Stimulated activated CD4-positive, alpha-beta T cell treated with anti-CD3 and anti-CD28 coated beads, Interleukin-4, amount 100 ng/mL, for 4 hours (primary cell): Measurements from ENCODE around the gene CWC25.
"Not testable (repeated sequence)": the region's sequence is repeated elsewhere in the genome, so short reads cannot be mapped to it uniquely, and the experiment has no call there.

ENCODE experiments used
- DNase-seq, 2 experiments: peaks; one replicate each; pipeline ENCODE4 v3.0.0-alpha.2; 2020

The CWC25 gene

GRCh38 chr17:38824899-38825761 lies at the start of gene CWC25:
CWC25 (minus strand) TSS chr17:38825321; CDS start chr17:38825183, 138 bp downstream.
- peak; percentile 93 for DNase-seq

DNA sequence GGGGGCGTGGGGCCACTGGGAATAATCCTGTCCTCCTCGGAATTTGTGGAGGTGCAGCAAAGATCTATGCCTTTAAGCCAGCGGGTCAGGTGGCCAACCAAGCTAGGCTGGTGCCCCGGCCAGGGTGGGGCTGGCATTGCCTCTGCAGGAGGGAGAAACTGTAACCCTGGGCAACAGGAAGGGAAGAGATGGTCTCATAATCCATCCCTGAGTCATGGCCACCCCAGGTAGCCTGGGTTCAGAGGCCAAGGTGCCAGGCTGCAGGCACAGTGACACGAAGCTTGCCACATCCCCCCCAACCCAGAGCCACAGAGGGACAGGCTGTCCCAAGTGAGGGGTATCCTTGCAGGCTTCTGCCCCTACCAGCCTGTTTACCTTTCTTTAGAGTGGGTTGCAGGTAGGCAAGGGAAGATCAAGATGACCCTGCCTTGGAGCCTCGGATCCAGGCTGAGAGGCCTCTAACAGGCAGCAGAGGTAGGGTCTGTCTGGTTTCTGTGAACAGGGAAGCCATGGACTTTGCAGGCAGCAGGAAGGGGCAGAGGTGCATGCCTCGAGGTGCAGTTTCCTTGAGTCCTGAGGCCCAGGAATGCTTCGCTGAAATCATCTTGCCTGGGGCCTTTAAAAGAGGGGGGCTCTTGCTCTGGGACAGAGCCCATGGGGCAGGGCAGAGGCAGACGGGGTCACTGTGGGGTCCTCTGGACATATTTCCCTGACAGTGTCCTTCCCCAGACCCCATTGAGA lies 48.7 kb upstream of the CWC25 start:
- DNase-seq, result no peak

GRCh38 chr17:38872671-38873385 lies 47.7 kb upstream of the CWC25 start:
- no peak for DNase-seq

DNA sequence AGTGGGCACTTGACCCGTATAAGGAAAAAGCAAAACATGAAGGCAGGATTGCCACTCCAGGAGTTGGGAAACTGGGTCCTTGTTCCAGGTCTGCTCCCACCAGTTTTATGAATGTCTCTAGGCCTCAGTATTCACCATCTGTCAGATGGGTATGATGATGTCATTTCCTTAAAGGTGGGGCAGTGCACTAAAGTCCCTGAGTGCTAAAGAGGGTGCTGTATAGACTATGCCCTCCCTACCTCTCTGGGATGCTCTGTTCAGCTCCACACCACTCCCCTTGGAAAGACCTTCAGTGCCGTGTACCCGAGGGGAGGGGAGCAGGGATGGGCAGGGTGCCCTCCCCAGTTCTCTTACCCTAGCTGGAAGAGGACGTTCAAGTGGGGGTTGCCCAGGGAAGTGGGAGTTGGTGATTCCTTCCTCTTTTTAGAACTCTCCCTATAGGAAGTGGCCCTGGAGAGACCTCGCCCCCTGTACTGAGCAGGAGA lies 46.9 kb upstream of the CWC25 start:
- DNase-seq, result no peak

DNA sequence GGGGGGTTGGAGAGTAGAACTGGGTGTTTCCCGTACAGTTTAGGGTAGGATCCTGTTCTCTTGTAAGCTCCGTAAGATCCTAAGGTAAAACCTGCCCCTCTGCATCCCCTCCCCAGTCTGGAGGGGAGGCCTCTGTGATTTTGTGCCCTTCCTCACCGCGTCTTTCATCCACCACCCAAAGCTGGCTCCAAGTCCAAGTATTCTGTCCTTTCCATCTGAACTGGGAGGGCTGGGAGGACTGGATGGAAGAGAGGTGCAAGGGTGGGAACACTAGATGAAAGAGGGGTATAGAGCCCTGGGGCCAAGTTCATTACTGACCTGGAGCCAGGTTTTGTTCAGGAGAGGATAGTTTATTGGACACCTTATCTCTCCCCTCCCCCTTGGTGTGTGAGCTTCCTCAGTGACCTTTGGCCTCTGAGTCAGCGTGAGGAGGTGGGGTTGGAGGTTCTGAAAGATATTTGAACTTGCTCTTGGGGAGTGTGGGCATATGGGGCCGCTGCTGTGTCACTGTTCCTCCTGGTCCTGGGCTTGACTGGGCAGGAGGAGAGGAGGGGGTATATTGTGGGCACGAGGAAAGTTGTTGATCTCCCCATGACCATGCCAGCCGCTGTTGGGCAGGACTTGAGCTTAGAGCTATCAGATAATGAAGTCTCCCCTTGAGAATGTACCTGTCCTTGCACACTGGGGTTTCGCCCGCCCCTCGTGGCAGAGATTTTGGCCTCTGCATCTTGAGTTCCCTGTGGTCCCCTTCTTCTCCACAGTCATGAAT lies 46.3 kb upstream of the CWC25 start:
- DNase-seq, result peak; percentile 65 to 84

DNA sequence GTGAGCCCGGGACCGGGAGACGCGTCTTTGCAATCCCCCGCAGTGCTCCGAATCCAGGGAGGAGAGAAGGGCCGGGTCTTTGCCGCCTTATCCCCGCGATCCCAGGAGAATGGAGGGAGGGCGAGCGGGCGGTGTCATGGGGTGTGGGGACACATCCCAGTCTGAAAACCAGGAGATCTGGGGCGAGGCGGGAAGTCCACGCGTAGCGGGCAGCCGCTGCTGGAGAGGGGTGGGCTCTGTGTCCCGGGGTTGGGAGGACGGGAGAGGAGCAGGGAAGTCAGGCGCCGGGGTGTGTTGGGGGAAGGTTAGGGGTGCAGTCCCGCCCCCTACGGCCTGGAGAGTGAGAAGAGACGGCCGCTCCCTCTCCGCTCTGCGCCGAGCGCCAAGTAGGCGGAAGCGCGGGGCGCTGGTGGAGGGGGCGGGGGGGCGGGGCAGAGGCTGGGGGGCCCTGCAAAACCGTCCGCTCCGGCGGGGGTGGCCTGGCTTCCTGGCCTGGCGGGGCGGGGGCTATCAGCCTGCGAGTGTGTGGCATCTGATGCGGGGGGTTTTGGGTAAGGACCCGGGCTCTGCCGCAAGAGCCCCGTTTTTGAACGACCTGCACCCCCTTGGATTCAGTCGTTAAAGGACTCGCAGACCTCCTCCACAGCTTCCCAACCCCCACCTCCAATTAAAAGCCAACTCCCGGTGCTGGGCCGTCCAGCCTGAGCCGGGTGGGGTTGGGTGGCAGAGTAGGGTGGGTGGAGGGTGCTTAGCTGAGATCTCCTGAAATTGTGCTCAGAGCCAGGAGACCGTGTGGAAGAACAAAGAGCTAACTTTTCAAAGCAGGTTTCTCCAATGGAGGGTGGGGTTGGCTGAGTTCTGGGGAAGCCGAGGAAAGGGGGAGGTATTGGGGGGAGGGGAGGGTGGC lies 45.4 kb upstream of the CWC25 start:
- peak; percentile 62 to 67 for DNase-seq

GRCh38 chr17:38869526-38870258 lies 44.6 kb upstream of the CWC25 start, which contains the start of gene LASP1:
LASP1 (plus strand) TSS chr17:38870058; CDS start chr17:38870190, 132 bp downstream.
- DNase-seq, result peak; percentile 80 to 83

GRCh38 chr17:38868817-38869525 lies 43.9 kb upstream of the CWC25 start:
- DNase-seq, result peak; percentile 87 to 89

- DNase-seq, result no peak
Observed at GRCh38 chr17:38867968-38868816, 43.1 kb upstream of the CWC25 start.

DNA sequence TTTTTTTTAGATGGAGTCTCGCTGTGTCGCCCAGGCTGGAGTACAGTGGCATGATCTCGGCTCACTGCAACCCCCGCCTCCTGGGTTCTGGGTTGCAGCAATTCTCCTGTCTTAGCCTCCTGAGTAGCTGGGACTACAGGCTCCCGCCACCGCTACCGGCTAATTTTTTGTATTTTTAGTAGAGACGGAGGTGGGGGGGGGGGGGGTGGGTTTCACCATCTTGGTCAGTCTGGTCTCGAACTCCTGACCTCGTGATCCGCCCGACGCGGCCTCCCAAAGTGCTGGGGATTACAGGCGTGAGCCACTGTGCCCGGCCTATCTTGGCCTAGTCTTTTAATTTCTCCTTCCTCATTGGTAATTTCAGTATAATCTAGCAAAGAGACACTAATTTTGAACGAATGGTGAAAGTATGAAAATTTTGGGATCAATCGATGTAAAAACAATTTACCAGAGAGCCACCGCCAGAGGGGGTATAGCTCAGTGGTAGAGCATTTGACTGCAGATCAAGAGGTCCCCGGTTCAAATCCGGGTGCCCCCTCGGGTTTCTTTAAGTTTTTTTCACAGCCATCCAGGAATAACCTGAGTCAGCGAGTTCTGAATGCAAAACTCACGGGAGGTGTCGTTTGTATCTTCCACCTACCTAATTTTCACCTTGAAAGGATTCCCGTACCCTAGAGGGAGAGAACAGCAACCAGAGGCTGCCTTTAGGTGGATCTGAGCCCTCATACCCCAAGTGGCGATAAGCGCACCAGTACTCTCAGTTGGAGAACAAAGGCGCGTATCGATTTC lies 42.3 kb upstream of the CWC25 start:
- peak; percentile 66 to 70 for DNase-seq

DNA sequence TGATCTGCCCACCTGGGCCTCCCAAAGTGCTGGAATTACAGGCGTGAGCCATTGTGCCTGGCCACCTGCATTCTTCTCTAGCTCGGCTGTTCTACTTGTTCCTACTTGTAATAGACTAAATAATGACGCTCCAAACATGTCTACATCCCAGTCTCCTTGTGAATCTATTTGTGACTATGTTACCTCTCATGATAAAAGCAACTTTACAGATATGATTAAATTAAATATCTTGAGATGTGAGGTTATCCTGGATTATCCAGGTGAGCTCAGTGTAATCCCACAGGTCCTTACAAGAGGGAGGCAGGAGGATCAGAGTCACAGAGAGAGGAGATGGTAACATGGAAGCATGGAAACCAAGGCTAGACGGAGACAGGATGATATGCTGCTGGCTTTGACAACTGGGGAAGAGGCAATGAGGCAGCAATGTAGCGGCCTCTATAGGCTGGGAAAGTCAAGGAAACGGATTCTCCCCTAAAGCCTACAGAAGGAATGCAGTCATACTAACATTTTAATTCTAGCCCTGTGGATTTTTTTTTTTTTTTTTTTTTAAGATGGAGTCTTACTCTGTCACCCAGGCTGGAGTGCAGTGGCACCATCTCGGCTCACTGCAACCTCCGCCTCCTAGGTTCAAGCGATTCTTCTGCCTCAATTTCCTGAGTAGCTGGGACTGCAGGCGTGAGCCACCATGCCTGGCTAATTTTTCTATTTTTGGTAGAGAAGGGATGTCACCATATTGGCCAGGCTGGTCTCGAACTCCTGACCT lies 39.7 kb upstream of the CWC25 start:
- no peak for DNase-seq

DNA sequence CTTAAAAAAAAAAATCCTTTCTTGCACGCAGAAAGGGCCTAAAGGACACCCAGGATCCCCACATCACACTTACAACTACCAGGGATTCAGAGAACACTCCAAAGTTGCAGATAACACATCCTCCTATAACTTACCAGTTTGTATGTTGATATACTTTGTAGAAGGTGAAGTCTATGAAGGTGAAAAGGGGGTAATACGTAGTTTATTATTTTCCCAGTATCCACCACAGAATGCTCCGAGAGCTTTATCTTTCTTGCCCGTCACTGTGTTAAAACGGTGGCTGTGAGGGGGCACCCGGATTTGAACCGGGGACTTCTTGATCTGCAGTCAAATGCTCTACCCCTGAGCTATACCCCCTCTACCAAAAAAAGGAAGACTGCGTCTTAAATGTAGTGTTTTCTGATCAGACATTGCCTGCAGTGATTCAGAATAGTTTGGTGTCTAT lies 36.3 kb upstream of the CWC25 start:
- DNase-seq, result no peak

GRCh38 chr17:38857271-38857670 lies 32.1 kb upstream of the CWC25 start:
- DNase-seq, result no peak

GRCh38 chr17:38855101-38855714 lies 30.1 kb upstream of the CWC25 start:
- not testable (repeated sequence) for DNase-seq

GRCh38 chr17:38853292-38854219 lies 28.4 kb upstream of the CWC25 start, which contains the start of gene RPL23:
RPL23 (minus strand) TSS chr17:38853721; CDS start chr17:38853710, 11 bp downstream.
- peak; percentile 83 to 91 for DNase-seq
